D721Med (cell line): ENCODE data around the gene GPR83.
"Not testable (repeated sequence)": the region's sequence is repeated elsewhere in the genome, so short reads cannot be mapped to it uniquely, and the experiment has no call there.

Source experiments
- DNase-seq: peaks from one replicate; pipeline ENCODE4 v3.0.0; 2011; ENCODE audit warnings: low spot score; ENCODE audit not compliant: insufficient read length
- FAIRE-seq: peaks from 2 replicates; lab custom pipeline; 2011; peaks lifted over from hg19 to GRCh38; lab: Jason Lieb, UNC
- TF ChIP-seq, protein P1 (sequence below): IDR thresholded peaks from 2 replicates; pipeline ENCODE4 v1.5.1; 2012; ENCODE audit warnings: mild to moderate bottlenecking, control low read depth; ENCODE audit not compliant: insufficient read depth; ENCODE audit errors: missing control alignments

GPR83 gene

GRCh38 chr11:94402355-94402754, 1.1 kb upstream of the GPR83 start:
- DNase-seq (no peak), FAIRE-seq (no peak)
- TF ChIP-seq, protein P1, sequence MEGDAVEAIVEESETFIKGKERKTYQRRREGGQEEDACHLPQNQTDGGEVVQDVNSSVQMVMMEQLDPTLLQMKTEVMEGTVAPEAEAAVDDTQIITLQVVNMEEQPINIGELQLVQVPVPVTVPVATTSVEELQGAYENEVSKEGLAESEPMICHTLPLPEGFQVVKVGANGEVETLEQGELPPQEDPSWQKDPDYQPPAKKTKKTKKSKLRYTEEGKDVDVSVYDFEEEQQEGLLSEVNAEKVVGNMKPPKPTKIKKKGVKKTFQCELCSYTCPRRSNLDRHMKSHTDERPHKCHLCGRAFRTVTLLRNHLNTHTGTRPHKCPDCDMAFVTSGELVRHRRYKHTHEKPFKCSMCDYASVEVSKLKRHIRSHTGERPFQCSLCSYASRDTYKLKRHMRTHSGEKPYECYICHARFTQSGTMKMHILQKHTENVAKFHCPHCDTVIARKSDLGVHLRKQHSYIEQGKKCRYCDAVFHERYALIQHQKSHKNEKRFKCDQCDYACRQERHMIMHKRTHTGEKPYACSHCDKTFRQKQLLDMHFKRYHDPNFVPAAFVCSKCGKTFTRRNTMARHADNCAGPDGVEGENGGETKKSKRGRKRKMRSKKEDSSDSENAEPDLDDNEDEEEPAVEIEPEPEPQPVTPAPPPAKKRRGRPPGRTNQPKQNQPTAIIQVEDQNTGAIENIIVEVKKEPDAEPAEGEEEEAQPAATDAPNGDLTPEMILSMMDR: no peak

GRCh38 chr11:94401773-94402265, 600 bp upstream of the GPR83 start:
- TF ChIP-seq, protein P1: no peak
- DNase-seq (no peak), FAIRE-seq (no peak)

- TF ChIP-seq, protein P1: no peak
- no peak for FAIRE-seq
- no peak for DNase-seq
These were observed 771 bp downstream of the GPR83 start for GRCh38 chr11:94400457-94400838.

- no peak for FAIRE-seq
- TF ChIP-seq, protein P1: no peak
- DNase-seq: no peak
These were observed 1.2 kb downstream of the GPR83 start for GRCh38 chr11:94400050-94400449.

DNA sequence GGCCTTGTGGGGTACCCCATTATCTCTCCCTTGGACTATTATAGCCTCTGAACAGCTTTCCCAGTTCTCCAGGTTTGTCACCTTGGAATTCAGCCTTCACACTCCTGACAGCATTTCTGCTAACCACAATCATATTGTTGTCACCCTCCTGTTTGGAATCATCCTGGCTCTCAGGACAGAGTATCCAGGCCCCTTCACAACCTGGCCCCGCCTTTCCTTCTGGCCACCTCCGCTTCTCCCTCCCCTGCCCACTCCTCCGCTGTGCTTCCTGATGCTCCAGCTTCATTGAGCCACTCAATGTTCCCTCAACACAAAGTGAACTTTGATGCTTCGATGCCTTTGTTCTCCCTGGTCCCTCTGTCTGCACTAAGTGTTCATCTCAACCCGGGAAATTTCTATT, 3.1 kb downstream of the GPR83 start:
- FAIRE-seq (no peak), DNase-seq (no peak)
- TF ChIP-seq, protein P1: no peak

DNA sequence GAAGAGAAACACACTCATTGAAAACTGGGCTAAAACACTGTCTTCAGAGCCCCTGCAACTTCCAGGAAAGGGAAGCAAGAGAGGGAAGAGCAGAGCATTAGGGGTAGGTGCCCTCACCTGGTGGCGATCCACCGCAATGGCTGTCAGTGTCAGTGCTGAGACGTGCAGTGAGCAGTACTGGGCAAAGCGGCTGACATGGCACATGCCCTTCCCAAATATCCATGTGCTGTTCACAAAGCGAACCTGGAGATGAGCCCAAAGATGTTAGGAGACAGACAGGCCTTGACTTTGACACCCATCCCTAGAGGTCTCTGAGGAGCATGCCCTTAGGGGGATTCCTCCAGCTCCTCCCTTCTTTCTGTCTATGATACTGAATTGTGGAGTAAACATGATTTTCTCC, 4.9 kb downstream of the GPR83 start:
- TF ChIP-seq, protein P1: no peak
- DNase-seq: no peak
- no peak for FAIRE-seq

- FAIRE-seq, DNase-seq: not testable (repeated sequence)
These were observed 9.3 kb downstream of the GPR83 start for GRCh38 chr11:94391937-94392336.

DNA sequence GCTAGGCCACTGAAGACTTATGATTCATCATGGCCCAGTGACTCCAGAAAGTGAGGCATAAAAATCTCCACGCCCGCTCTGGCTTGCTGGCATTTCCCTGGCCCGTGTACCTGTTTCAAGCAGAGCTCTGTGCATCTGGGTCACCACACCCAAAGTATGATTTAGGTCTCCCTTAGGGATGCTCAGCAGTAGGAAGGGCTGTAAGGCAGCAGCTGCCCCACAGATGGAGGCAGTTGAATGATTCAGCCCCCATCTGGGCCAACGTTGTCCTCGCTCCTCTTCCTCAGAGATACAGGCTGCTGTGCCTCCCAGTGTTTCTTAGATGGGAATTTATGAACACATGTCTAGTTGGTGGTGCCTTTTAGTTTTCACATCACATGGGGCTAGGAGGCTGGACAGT, 21.6 kb downstream of the GPR83 start:
- FAIRE-seq (no peak), DNase-seq (no peak)
- TF ChIP-seq, protein P1: no peak
